CD4-positive, alpha-beta T cell treated with Interleukin-1 beta for 1 hour (primary cell): ENCODE data around the gene TNS3.

Experiments
- DNase-seq, 2 donors: peaks; one replicate each; pipeline ENCODE4 v3.0.0-alpha.2; 2020 to 2022

TNS3 gene

DNA sequence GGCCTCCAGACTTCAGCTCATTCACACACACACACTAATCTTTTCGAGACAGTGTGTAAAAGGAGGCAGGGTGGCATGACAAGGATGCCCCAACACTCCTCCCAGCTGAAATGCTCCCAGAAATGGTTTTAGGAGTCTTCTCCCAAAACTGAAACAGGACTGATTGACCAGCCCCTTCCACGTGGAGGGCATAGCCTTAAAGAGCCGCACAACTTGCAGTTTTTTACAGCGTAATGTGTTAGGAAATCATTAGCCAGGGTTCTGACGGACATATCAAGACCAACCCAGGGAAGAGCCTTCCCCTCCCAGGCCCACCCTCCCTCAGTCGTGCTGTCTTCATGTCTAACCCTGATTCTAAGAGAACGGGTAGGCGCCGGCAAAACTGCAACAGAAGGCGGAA lies 224.6 kb downstream of the TNS3 start:
- no peak for DNase-seq

DNA sequence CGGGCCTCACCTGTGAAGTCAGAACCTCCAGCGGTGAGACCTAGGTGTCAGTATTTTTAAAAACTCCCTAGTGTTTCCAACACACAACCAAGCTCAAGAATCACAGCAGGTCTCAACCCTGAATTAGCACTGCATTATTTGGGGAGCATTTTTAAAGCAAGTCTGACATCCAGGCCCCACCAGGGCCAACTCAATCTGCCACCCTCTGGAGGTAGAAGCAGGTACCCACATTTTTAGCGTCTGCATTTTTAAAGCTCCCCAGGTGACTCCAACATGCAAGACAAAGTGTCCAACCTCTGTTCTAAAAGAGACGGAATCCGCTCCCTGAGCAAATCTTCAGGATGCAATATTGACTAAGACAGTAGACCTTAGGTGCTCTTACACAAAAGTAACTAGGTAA lies 225.7 kb downstream of the TNS3 start:
- no peak for DNase-seq

DNA sequence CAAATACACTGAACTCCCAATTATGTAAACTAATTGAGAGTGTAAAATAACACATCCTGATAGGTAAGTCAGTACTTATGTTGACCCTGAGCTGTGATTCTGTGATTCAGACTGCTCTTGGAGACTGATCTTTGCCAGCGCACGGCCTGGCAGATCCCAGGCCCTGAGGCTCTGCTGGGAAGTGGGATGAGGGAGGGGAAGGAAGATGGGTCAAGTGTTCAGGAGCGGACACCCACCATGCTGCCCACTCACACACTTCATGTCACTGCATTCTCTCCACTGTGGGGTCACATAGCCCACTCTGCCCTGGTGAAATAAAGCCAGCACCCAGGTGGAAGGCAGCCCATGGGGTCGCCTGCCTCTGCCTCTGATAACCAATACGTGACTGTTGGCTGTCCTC lies 226.2 kb downstream of the TNS3 start:
- no peak for DNase-seq

DNA sequence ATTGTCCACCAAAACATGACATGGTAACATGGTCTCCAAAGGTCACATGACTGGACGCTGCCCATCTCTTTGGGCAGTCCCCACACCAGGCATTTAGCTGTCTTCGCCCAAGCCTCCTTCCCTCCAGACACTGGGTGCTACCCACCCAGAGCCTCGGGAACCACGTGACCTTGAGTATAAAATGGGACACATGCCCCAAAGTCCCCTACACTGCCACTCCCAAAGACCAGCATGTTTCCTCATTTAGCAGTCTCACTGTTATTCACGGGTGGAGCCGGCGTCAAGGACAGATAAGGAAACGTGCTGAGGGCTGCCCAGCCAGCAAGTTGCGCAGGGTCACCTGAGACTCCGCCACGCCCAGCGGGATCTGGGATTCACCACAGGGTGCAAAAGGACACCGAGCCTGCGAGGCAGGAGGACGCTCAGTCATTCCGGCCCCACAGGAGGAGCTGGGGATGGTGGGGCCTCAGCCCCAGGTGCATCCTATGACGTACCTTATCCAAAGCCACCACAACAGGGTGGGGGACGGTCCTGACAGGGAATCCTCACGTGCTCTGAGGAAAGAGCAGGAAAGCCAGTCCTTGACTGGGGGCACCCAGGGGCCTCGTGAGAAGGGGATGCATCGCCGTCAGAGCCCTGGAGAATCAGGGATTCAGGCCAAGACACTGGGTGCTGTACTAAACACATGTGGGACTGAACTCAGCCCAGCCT lies 226.9 kb downstream of the TNS3 start:
- DNase-seq, result no peak

DNA sequence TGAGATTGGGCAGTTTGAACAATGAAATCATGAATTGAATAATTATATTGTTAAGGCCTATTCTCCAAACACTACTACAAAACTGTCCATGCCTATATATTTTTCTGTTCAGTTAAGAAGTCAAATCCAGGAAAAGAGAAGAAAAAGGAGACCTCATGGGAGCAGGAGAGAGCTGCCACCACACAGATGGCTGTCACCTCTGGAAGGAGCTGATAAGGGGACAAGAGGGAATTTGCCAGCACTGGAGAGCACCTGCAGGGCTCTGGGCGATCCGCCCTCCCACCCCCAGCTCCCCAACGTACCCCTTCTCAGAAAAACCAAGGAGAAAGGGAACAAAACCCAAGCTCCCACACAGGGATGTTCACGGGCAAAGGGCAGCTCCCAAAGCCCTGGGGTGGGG lies 227.8 kb downstream of the TNS3 start:
- DNase-seq, result no peak

DNA sequence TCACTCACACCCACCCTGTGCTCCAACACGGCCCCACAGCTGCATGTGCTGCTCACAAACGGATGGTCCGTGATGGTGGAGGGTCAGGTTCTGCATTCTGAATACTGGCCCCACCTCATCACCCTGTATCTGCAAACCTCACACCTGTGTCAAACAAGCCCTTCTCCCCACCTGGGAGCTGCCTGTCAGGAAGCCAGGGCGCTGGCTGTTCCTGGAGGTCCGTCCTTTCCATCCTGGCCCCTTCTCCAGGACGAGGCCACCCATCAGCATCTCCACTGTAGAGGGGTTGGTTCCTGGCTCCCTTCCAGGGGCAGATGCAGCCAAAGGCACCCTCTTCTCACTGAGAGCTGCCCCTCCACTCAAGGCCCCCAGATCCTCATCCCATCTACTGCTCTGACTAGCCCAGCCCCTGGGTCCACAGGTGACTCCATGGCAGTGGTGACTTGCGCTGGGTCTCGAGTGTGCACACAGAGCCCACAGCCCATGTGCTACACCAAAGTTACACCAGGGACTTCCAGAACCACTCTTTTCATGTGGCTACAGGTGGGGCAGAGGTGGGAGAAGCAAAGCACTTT lies 229.4 kb downstream of the TNS3 start:
- no peak for DNase-seq

DNA sequence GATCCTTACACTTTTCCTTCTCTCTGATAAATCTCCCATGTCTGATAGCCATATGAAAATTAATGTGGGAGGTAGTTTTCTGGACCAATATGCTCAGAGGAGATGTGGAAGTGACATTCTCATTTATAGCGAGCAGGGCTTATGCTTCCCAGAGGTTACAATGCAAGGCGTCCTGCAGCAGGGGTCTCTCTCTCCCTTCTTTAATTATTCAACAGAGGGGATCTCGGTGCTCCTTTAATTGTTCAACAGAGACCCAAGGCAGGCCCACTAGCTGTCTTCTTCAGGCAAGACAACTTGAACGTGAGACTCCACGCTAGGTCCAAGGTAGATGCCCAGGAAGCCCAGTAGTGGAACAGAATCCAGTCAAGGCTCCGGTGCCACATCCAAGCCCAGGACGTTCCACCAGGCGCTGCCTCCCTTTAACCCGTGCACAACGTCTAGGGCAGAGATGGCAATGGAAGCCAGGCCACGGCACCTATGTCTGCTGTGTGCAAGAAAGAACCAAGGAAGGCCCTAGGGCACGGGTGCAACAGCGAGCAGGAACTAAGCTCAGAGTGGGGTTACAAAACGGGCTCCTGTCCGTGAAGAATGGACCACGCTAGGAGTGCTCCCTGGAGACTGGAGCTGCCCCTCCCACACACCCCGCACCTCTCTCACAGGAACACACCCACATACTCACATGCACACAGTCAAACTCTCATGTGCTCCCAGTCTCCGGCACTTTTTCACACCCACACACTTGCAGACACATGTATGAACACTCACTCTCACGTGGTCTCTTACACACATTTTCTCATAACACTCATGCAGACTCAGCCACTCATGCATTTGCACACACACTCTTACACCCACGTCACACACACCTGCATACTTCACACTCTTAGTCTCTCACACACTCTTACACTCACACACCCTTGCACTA lies 230.4 kb downstream of the TNS3 start:
- no peak for DNase-seq

DNA sequence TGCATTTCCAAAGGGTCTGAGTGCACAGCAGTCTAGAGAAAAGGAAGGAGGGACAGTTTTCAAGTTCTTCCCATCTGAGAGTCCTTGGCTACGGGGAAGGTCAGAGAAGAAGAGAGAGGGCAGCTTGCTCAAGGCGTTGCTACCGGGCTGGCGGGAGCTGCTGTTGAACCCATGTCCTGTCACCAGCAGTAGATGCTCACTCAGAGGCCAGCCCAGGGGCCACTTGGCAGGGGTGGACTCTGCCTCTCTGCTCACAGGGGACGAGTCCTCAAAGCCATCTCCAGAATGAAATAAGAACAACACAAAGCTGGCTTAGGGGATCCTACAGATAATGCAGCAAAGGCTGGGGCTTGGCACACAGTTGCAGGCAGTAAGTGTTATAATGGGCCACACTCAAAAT lies 231.5 kb downstream of the TNS3 start:
- no peak for DNase-seq

DNA sequence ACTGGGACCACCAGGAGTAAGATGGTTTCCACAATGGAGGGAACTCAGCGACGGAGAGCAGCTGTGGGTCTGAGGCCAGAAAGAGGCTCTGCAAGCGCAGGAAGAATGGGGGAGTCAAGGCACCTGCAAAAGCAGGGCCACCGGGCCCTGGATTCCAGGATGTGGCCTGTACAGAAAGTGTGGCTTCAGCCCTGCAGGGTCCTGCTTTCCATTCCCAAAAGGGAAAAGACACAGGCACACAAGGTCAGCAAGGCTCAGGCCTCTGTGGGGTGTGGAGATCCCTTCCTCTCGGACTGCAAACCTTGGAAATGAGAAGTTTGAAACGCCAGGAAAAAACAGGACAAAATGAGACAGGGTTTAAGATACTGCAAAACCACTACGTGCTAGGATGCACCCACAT lies 232.5 kb downstream of the TNS3 start:
- no peak for DNase-seq

DNA sequence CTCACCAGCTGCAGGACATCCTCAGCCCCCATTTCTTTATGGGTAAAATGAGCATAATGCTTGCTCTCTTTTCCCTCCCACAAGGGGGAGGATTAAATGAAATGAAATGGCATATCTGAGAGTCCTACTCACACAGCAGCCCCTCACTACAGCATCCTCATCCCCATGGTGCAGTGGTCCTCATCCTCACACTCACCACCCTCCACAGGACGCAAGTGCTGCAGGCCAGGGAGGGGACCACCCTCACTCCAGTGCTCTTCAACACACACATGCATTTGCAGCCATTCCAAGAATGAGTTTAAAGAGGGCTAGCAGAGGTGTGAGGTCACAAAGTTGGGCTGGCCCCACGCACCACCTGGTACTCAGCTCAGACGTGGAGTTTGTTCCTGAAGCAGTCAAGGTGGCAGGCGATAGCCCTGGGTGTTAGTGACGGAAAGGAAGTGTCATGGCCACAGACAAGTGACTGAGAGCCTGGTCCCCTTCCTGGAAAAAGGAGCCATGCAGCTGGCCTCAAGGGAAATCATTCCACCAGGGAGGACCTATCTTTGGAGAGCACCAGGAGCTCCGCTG lies 234.0 kb downstream of the TNS3 start:
- DNase-seq, result no peak

DNA sequence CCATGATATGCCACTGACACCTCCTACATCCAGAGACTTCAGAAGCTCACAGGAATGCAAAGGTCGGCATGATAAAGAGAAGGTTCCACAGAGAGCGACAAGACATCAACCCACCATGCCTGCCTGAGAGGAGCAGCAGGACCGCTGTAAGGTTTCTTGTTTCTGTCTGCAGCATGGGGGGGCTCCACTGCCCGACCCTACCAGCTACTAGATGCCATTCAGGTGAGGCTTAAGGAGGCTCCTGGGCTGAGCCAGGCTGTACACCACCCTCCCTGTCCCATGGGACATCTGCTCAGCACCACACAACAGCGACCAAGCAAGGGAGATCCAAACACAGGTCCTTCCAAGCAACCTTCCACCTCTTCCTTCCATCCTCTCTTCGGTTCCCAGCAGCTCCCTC lies 234.6 kb downstream of the TNS3 start:
- DNase-seq, result no peak

DNA sequence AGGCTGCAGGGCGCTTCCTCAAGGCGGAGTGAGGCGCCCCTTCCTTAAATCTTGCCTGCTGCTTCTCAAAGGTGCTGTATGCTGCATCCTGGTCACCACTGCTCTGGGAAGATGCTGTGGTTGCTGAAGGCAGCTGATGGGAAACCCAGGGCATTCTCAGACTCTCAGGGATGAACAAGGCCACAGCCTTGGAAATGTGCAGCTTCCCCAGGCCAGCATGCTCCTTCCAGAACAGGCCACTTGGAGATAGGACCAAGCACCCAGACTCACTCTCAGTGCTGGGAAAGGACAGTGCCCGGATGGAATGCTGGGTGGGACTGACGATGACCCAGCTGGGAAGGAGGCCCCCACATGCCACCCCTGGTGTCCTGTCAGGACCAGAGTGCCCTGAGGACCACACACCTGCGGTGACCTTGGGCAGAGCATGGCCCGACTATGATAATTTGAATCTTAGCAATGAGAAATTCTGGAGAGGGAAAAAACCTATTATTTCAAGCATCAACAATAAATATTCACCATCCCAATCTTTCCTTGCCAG lies 235.5 kb downstream of the TNS3 start:
- no peak for DNase-seq

DNA sequence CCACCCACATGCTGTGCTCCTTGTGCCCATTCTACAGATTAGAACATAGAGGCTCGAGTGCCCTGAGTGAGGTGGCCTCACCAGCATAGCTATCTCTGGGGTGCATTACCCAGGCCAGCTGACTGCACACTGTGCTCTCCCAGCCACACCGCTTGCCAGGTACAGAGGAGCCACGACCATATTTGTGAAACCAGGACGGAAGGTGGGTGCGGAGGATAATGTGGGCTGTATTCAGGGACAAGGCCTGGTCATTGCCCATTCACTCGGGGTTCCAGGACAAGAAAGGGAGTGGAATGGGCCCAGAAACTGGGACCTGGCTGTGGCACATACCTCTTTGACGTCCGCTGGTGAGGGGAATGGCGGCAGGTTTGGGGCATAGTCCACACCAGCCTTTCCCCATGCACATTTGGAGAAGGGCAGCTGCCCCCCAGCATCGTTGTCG lies 236.0 kb downstream of the TNS3 start:
- no peak for DNase-seq

DNA sequence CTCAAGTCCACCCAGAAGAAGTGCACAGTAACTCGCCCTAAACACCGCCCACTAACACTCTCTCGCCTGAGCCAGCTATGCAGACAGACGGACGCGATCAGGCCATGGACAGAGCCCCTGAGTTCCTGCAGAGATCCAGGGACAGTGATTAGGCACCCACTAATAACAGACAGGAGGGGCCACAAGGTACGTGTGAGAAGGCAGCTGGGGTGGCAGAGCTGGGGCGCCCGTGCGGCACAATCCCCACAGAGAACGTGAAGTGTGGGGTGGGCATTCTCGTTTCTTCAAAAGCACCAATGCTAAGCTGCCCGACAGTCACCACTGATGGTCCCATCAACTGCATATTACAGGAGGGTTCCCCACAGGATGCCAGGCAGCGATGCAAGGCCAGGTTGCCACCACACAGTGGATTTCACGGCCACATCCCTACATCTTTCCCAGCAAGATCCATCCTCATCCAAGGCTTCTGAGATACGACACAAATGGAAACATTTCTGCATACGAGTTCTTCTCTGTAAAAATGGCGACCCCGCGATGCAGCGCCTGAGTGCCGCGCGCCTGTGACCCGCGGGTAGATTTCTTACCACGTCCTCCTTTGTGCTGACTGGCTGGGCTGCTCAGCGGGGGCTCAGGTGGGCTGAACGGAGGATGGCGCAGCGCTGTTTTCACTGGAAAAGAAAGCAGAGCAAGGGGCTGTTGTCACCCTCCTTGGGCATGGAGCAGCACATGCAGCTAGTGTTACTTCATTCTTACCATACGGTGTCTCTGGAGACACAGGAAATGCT lies 237.5 kb downstream of the TNS3 start:
- DNase-seq, result no peak

DNA sequence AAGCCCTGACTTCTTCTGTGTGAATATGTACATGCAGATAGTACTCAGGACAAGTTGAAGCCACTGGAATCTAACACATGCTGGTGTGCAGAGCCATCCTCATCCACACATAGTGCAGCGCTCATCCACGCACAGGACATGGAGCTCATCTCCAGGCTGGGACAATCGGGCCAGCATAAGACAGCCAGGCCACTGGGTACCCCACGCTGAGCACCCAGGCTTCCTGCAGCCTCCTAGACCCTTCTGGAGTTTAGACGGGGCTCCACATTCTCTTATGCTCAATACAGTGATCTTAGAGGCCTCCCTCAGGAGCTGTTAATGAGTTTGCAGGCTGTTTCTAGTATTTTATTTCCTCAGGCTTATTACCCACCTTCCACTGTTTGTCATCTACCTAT lies 238.9 kb downstream of the TNS3 start:
- DNase-seq, result no peak

DNA sequence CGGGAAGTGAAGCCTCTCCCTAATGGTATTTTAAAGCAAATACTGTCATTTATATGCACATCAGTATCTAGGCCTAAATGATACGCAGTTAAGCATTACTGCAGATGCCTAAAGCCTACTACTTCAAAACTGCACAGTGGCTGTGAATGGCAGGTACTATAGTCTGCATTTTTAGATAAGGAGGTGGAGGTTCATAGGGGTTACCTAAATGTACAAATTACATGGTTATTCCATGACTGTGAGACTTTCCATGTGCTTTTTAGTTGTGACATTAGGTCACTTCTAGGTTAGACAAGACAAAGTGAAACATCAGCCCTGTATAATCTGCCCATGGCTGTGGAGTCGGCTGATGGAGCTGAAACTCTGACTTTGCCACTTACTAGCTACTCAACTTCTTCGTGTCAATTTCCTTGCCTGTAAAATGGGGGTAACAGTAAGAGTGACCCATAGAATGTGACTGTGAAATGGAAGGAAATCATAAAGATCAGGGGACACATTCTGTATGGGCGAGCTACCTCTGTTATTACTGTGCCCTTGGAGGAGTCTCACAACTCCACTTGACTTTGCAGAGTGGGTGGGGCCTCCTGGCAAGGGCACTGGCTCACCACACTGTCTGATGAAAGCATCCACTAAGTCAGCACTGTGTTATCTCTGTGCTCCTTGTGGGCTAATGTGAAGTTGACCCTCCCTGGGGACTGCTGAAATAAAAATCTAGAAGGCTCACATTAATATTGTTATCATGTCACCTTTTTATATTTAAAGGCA lies 239.4 kb downstream of the TNS3 start:
- DNase-seq, result no peak

DNA sequence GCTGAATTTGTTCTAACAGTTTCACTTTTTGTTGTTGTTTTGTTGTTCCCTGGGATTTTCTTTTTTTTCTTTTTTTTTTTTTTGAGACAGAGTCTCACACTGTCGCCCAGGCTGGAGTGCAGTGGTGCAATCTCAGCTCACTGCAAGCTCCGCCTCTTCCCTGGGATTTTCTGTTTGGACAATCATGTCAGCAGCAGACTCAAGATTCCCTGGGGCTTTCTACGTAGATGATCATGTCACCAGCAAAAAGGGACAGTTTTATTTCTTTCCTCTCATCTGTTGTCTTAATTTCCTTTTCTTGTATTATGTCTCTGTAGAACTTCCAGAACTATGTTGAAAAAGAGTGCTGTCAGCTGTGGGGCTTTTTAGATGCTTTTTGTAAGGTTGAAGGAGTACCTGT lies 241.4 kb downstream of the TNS3 start:
- DNase-seq, result no peak

DNA sequence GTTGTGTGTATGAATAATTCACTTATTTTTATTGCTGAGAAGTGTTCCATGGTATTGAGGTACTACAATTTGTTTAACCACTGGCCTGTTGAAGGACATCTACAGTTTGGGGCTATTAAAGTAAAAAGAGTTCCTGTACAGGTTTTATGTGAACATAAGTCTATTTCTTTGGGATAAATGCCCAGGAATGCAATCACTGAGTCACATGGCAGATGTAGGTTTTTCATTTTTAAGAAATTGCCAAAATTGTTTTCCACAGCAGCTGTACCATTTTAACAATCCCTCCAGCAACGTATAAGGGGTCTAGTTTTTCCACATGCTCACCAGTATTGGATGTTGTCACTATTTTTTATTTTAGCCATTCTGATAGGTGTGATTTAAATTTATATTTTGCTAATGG lies 243.9 kb downstream of the TNS3 start:
- no peak for DNase-seq

DNA sequence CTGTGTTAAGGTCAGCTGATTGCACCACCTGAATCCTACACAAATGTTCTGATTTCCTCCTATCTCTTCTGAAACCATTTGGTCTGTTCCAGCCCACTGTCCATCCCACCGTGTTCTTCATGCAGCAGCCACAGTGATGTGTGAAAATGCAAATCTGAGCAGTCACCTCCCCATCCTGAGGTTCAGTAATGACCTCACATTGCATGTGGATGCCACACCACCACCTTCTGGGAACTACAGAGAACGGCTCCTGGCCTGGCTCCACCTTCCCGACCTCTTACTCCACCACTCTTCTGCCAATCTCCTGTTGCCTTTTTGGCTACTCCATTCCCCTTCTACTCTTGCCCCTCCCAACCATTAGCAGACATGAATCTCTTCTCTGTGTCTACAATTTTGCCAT lies 244.4 kb downstream of the TNS3 start:
- DNase-seq, result no peak

DNA sequence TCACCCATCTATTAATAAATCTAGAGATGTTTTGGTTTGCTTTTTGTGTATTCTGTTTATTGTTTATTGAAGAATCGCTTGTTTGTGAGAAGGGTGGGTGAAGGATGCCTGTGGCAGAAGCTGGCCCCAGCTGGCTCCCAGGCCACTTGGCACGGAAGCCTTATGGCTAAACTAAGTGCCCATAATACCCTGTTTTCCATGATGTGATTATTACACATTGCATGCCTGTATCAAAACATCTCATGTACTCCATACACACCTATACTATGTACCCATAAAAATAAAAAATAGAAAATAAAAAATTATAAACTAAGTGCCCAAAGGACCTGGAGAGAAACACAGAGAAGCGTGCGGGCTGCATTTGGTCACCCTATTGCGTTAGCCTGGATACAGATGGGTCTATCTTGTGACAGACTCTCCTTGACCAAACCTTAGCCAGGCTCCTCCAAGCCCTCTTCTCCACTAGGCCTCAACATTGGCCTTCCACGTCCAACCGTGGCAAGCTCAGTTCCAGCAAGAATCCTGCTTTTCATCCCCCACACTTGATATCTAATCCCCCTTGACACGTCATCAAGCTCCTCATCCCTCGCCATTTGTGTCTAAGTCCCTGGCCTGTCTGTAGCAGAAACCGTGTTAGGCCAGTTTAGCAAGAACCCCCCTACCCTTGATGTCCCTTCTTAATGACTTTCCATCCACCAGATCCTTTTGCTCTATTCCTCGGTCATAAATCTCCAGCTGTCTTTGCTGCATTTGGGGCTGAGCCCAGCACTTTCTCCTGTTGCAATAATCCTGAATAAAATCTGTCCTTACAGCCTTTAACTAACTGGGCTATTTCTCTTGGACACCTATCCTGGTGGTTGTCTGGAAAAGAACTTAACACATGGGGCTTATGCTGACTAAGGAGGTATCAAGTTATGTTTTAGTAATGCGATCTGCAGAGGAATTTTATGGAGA lies 245.2 kb downstream of the TNS3 start:
- no peak for DNase-seq
